HG03066 (cell line): ENCODE measurements around the gene CEP78.
"Not testable (repeated sequence)": the region's sequence is repeated elsewhere in the genome, so short reads cannot be mapped to it uniquely, and the experiment has no call there.

ENCODE experiments used
- ATAC-seq: cut with Tn5 transposase; IDR thresholded peaks from one replicate; pipeline ENCODE4 v1.9.1; 2021; ENCODE audit warnings: low read depth; ENCODE audit not compliant: unreplicated experiment

CEP78 gene

GRCh38 chr9:78235762-78236550 lies at the start of gene CEP78:
Gene CEP78, plus strand, starts transcription at chr9:78236075. Its CDS starts 276 bp downstream, at chr9:78236351.
- peak; percentile 98 for ATAC-seq

- no peak for ATAC-seq
Measured at GRCh38 chr9:78187763-78188484, 48.0 kb upstream of the CEP78 start.

- no peak for ATAC-seq
Measured at GRCh38 chr9:78188594-78188993, 47.3 kb upstream of the CEP78 start.

GRCh38 chr9:78189001-78189400 lies 46.9 kb upstream of the CEP78 start:
- no peak for ATAC-seq

GRCh38 chr9:78189461-78189860 lies 46.4 kb upstream of the CEP78 start:
- no peak for ATAC-seq

GRCh38 chr9:78191931-78192330 lies 43.9 kb upstream of the CEP78 start:
- no peak for ATAC-seq

GRCh38 chr9:78196258-78196657 lies 39.6 kb upstream of the CEP78 start:
- ATAC-seq = no peak

GRCh38 chr9:78201158-78201777 lies 34.6 kb upstream of the CEP78 start:
- peak; percentile 56 for ATAC-seq

- no peak for ATAC-seq
Measured at GRCh38 chr9:78207319-78207718, 28.6 kb upstream of the CEP78 start.

GRCh38 chr9:78207901-78208300 lies 28.0 kb upstream of the CEP78 start:
- no peak for ATAC-seq

GRCh38 chr9:78209127-78209526 lies 26.7 kb upstream of the CEP78 start:
- ATAC-seq = no peak

- peak; percentile 67 for ATAC-seq
Measured at GRCh38 chr9:78210841-78211301, 25.0 kb upstream of the CEP78 start.

GRCh38 chr9:78212868-78213267 lies 23.0 kb upstream of the CEP78 start:
- no peak for ATAC-seq

GRCh38 chr9:78213712-78214111 lies 22.2 kb upstream of the CEP78 start:
- no peak for ATAC-seq

- no peak for ATAC-seq
Measured at GRCh38 chr9:78214492-78214891, 21.4 kb upstream of the CEP78 start.

- ATAC-seq = no peak
Measured at GRCh38 chr9:78215706-78216105, 20.2 kb upstream of the CEP78 start.

- ATAC-seq = no peak
Measured at GRCh38 chr9:78218890-78219289, 17.0 kb upstream of the CEP78 start.

- no peak for ATAC-seq
Measured at GRCh38 chr9:78221425-78221824, 14.4 kb upstream of the CEP78 start.

- ATAC-seq = not testable (repeated sequence)
Measured at GRCh38 chr9:78221841-78222240, 14.0 kb upstream of the CEP78 start.

- ATAC-seq = no peak
Measured at GRCh38 chr9:78230761-78231160, 5.1 kb upstream of the CEP78 start.

GRCh38 chr9:78232471-78232870 lies 3.4 kb upstream of the CEP78 start:
- ATAC-seq = not testable (repeated sequence)
